Upper lobe of left lung (tissue), 4 donors: ENCODE data around the gene PPHLN1.

Experiments used
- CTCF ChIP-seq, 6 experiments: fragments of 450-650 bp in 4 of 6; fragments of 200-600 bp in 2 of 6; sonication (generic) in 2 of 6; IDR thresholded peaks; one replicate each; pipeline ENCODE4 v1.5.1; 2016 to 2019; ENCODE audit warnings: antibody characterized with exemption in 6 of 6
- EP300 ChIP-seq, 4 donors: sonication (generic); formaldehyde crosslinking; IDR thresholded peaks; one replicate each; pipeline ENCODE4 v1.5.1; 2017; ENCODE audit warnings: antibody characterized with exemption in 4 of 4, control low read depth in 2 of 4
- POLR2AphosphoS5 ChIP-seq, 2 donors: sonication (generic); formaldehyde crosslinking; IDR thresholded peaks; one replicate each; pipeline ENCODE4 v1.5.1; 2017; ENCODE audit warnings: antibody characterized with exemption in 2 of 2

GRCh38 chr12:42483521-42483790 lies 157.5 kb downstream of the PPHLN1 start:
- peak in 3 of 6 experiments; percentile 2 to 4 (median 2) for TF ChIP-seq CTCF (IDR thresholded peaks at IDR 0.05)
- no peak for TF ChIP-seq POLR2AphosphoS5 (IDR thresholded peaks at IDR 0.05)
- TF ChIP-seq EP300 (IDR thresholded peaks at IDR 0.05) = no peak
